Ovary (tissue), 3 donors: ENCODE data around the gene POLE.

Experiments used
- POLR2A ChIP-seq: fragments of 450-650 bp; IDR thresholded peaks from one replicate; pipeline ENCODE4 v1.6.1; 2017; ENCODE audit warnings: antibody characterized with exemption, mild to moderate bottlenecking, moderate library complexity
- TF ChIP-seq, protein P1 (sequence below), 3 donors: fragments of 450-650 bp in 2 of 3; fragments of 200-600 bp in 1 of 3; IDR thresholded peaks; one replicate each; pipeline versions ENCODE4 v1.5.1 to v1.8.0; 2016 to 2022; ENCODE audit warnings: antibody characterized with exemption in 3 of 3, mild to moderate bottlenecking in 1 of 3
- donor health status: DM: no; HTN: no; CAD: no.

DNA sequence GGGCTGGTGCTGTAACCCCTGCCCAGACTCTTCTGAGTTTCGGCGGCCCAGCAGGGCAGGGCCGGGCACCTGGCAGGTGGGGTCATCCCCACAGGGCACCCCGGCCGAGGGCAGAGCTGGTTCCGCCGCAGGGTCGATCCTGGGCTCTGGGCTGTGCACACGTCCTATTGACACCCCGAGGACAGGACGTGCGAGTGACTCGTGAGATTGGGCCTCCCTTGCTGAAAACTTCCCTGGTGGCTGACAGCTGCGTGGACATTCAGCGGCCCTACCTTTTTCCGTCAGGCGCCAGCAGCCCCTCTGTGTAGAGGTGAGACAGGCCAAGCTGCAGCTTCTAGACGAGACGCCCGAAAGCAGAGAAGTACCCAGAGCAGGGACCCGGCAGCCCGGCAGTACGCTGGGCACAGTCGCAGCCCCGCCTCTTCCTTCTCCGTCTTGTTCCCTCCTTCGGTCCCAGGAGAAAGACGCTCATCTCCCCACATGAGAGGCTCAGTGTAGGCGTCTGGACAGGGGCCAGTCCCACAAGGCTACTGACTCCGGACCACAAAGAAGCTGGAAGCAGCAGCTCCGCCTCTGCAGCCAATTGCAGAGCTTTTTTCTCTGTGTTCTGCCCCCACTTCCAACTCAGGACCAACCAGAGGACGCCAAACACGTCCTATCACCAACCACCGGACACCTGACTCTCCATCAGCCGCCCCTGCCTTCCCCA lies 76.9 kb downstream of the POLE start, which contains the start of gene LRCOL1:
- TF ChIP-seq, protein P1, sequence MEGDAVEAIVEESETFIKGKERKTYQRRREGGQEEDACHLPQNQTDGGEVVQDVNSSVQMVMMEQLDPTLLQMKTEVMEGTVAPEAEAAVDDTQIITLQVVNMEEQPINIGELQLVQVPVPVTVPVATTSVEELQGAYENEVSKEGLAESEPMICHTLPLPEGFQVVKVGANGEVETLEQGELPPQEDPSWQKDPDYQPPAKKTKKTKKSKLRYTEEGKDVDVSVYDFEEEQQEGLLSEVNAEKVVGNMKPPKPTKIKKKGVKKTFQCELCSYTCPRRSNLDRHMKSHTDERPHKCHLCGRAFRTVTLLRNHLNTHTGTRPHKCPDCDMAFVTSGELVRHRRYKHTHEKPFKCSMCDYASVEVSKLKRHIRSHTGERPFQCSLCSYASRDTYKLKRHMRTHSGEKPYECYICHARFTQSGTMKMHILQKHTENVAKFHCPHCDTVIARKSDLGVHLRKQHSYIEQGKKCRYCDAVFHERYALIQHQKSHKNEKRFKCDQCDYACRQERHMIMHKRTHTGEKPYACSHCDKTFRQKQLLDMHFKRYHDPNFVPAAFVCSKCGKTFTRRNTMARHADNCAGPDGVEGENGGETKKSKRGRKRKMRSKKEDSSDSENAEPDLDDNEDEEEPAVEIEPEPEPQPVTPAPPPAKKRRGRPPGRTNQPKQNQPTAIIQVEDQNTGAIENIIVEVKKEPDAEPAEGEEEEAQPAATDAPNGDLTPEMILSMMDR (IDR thresholded peaks at IDR 0.05) = no peak
- TF ChIP-seq POLR2A = no peak
